Activated T-helper 17 cell treated with anti-CD3 and anti-CD28 coated beads, Interleukin-2, amount 50 U/mL, for 72 hours (primary cell): ENCODE data around the gene UTS2R. TPM values are rescaled to one million over a fixed set of nuclear protein-coding genes. Genes with fewer than 3 reads are reported as not detected.

Source experiments
- ATAC-seq: fragments of 150-1000 bp; cut with Tn5 transposase; replicated peaks from 2 replicates; pipeline ENCODE4 v1.10.0; 2021; ENCODE audit warnings: mild to moderate bottlenecking, moderate library complexity
- H3K27ac Mint-ChIP-seq: one replicate; pipeline ENCODE4 v1.8.0; 2022; ENCODE audit warnings: mixed read lengths
- H3K27me3 Mint-ChIP-seq: one replicate; pipeline ENCODE4 v1.8.0; 2022; ENCODE audit warnings: mixed read lengths
- H3K36me3 Mint-ChIP-seq: one replicate; pipeline ENCODE4 v1.8.0; 2022; ENCODE audit warnings: low read depth, mild to moderate bottlenecking, mixed read lengths
- H3K4me1 Mint-ChIP-seq: one replicate; pipeline ENCODE4 v1.8.0; 2022; ENCODE audit warnings: mixed read lengths
- H3K4me3 Mint-ChIP-seq: one replicate; pipeline ENCODE4 v1.8.0; 2022; ENCODE audit warnings: mild to moderate bottlenecking, mixed read lengths
- H3K9me3 Mint-ChIP-seq: one replicate; pipeline ENCODE4 v1.8.0; 2022; ENCODE audit warnings: mixed read lengths
- total RNA-seq, 2 donors: library from RNA; stranded (reverse); gene quantifications; one replicate each; pipeline ENCODE4 v1.2.3, GENCODE V29; 2022

Gene UTS2R
- total RNA-seq, 2 donors from 2014 or later: 0.45 TPM; not detected in 1

GRCh38 chr17:82384051-82384729 lies 12.6 kb downstream of the UTS2R start:
- H3K27ac Mint-ChIP-seq: no peak overlapping the region

GRCh38 chr17:82384730-82385481 lies 13.3 kb downstream of the UTS2R start:
- H3K4me3 Mint-ChIP-seq: no peak overlapping the region
- H3K9me3 Mint-ChIP-seq: no peaks in the 10 kb centered on the region
- no peaks in the 10 kb centered on the region for H3K36me3 Mint-ChIP-seq
- no peak for ATAC-seq
- H3K27me3 Mint-ChIP-seq: peaks cover 8% of the 10 kb centered on the region
- no peak overlapping the region for H3K27ac Mint-ChIP-seq
- H3K4me1 Mint-ChIP-seq: peaks cover 14% of the 10 kb centered on the region

More at GRCh38 chr17:82384051-82384729, 12.6 kb downstream of the UTS2R start:
- H3K4me1 Mint-ChIP-seq: peaks cover 15% of the 10 kb centered on the region
- no peak for ATAC-seq
- H3K27me3 Mint-ChIP-seq: peaks cover 11% of the 10 kb centered on the region
- no peaks in the 10 kb centered on the region for H3K36me3 Mint-ChIP-seq
- no peaks in the 10 kb centered on the region for H3K9me3 Mint-ChIP-seq
- no peak overlapping the region for H3K4me3 Mint-ChIP-seq

- Mint-ChIP-seq H3K4me3 (no peak overlapping the region), H3K27me3 (peaks cover 6% of the 10 kb centered on the region)
These were observed 14.1 kb downstream of the UTS2R start for GRCh38 chr17:82385559-82386254.

GRCh38 chr17:82386255-82386831 lies 14.8 kb downstream of the UTS2R start:
- H3K4me3 Mint-ChIP-seq: no peak overlapping the region
- no peaks in the 10 kb centered on the region for H3K36me3 Mint-ChIP-seq
- no peak for ATAC-seq
- H3K27ac Mint-ChIP-seq: no peak overlapping the region
- peaks cover 6% of the 10 kb centered on the region for H3K27me3 Mint-ChIP-seq
- H3K9me3 Mint-ChIP-seq: no peaks in the 10 kb centered on the region
- peaks cover 7% of the 10 kb centered on the region for H3K4me1 Mint-ChIP-seq

More at GRCh38 chr17:82385559-82386254, 14.1 kb downstream of the UTS2R start:
- Mint-ChIP-seq H3K27ac (no peak overlapping the region), H3K36me3 (no peaks in the 10 kb centered on the region), H3K4me1 (peaks cover 11% of the 10 kb centered on the region), H3K9me3 (no peaks in the 10 kb centered on the region)
- ATAC-seq: no peak

- Mint-ChIP-seq H3K36me3 (no peaks in the 10 kb centered on the region), H3K4me1 (peaks cover 5% of the 10 kb centered on the region), H3K27me3 (peaks cover 6% of the 10 kb centered on the region), H3K4me3 (no peak overlapping the region), H3K9me3 (no peaks in the 10 kb centered on the region), H3K27ac (no peak overlapping the region)
- ATAC-seq: no peak
These were observed 15.5 kb downstream of the UTS2R start for GRCh38 chr17:82386881-82387704.

- Mint-ChIP-seq H3K36me3 (peaks cover 2% of the 10 kb centered on the region), H3K9me3 (no peaks in the 10 kb centered on the region), H3K27ac (no peak overlapping the region), H3K4me3 (no peak overlapping the region), H3K27me3 (peaks cover 6% of the 10 kb centered on the region), H3K4me1 (peaks cover 5% of the 10 kb centered on the region)
- no peak for ATAC-seq
These were observed 16.1 kb downstream of the UTS2R start for GRCh38 chr17:82387705-82388106.

- Mint-ChIP-seq H3K4me3 (no peak overlapping the region), H3K36me3 (peaks cover 5% of the 10 kb centered on the region), H3K4me1 (peaks cover 5% of the 10 kb centered on the region), H3K9me3 (no peaks in the 10 kb centered on the region), H3K27me3 (peaks cover 6% of the 10 kb centered on the region), H3K27ac (no peak overlapping the region)
- no peak for ATAC-seq
These were observed 16.8 kb downstream of the UTS2R start for GRCh38 chr17:82388223-82388921.

GRCh38 chr17:82388922-82389283 lies 17.3 kb downstream of the UTS2R start:
- ATAC-seq: no peak
- Mint-ChIP-seq H3K4me3 (no peak overlapping the region), H3K9me3 (no peaks in the 10 kb centered on the region), H3K27ac (no peak overlapping the region), H3K4me1 (peaks cover 5% of the 10 kb centered on the region), H3K27me3 (peaks cover 6% of the 10 kb centered on the region), H3K36me3 (peaks cover 10% of the 10 kb centered on the region)

GRCh38 chr17:82389379-82389778 lies 17.8 kb downstream of the UTS2R start:
- Mint-ChIP-seq H3K27ac (no peak overlapping the region), H3K9me3 (no peaks in the 10 kb centered on the region), H3K4me3 (no peak overlapping the region), H3K36me3 (peaks cover 10% of the 10 kb centered on the region), H3K4me1 (peaks cover 5% of the 10 kb centered on the region), H3K27me3 (peaks cover 6% of the 10 kb centered on the region)
- no peak for ATAC-seq

- no peak for ATAC-seq
- Mint-ChIP-seq H3K27me3 (peaks cover 6% of the 10 kb centered on the region), H3K27ac (no peak overlapping the region), H3K4me3 (no peak overlapping the region), H3K36me3 (peaks cover 10% of the 10 kb centered on the region), H3K9me3 (no peaks in the 10 kb centered on the region), H3K4me1 (peaks cover 5% of the 10 kb centered on the region)
These were observed 18.7 kb downstream of the UTS2R start for GRCh38 chr17:82390015-82390859.

- H3K4me1 Mint-ChIP-seq: peaks cover 5% of the 10 kb centered on the region
- no peak overlapping the region for H3K27ac Mint-ChIP-seq
- peaks cover 6% of the 10 kb centered on the region for H3K27me3 Mint-ChIP-seq
- H3K4me3 Mint-ChIP-seq: no peak overlapping the region
- no peaks in the 10 kb centered on the region for H3K9me3 Mint-ChIP-seq
- peaks cover 10% of the 10 kb centered on the region for H3K36me3 Mint-ChIP-seq
- no peak for ATAC-seq
These were observed 19.4 kb downstream of the UTS2R start for GRCh38 chr17:82390860-82391435.

- Mint-ChIP-seq H3K36me3 (peaks cover 10% of the 10 kb centered on the region), H3K9me3 (no peaks in the 10 kb centered on the region), H3K4me1 (peaks cover 9% of the 10 kb centered on the region), H3K27me3 (peaks cover 6% of the 10 kb centered on the region), H3K4me3 (no peak overlapping the region), H3K27ac (no peak overlapping the region)
- ATAC-seq: no peak
These were observed 20.0 kb downstream of the UTS2R start for GRCh38 chr17:82391496-82392066.
